ENCODE data around the gene CDYL. TPM values are rescaled to one million over a fixed set of nuclear protein-coding genes. Genes with fewer than 3 reads are reported as not detected.
"Not testable (repeated sequence)": the region's sequence is repeated elsewhere in the genome, so short reads cannot be mapped to it uniquely, and the experiment has no call there.

The CDYL gene
- total RNA-seq, 1 donor from 2014 or later: 74.1 TPM

DNA sequence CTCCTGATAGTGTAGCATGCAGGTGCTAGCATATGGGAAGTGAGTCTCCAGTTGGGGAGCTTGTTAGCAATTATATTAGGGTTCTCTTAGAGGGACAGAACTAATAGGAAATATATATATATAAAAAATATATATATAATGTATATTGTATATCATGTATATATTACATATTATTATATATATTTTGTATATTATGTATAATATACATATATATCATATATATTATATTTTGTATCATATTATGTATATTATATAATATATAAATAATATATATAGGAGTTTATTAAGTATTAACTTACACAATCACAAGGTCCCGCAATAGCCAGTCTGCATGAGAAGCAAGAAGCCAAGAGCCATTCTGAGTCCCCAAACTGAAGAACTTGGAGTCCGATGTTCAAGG is 84.2 kb downstream of the CDYL start:
- no peak for DNase-seq (ENCODE audit: extremely low spot score, unreplicated experiment)
- Mint-ChIP-seq H3K27me3 (no peaks in the 10 kb centered on the region), H3K9me3 (peaks cover 20% of the 10 kb centered on the region), H3K4me1 (ENCODE audit: unreplicated experiment) (peaks cover 10% of the 10 kb centered on the region), H3K36me3 (peaks cover 27% of the 10 kb centered on the region), H3K4me3 (no peak overlapping the region), H3K27ac (no peak overlapping the region)
- TF ChIP-seq, protein P1, sequence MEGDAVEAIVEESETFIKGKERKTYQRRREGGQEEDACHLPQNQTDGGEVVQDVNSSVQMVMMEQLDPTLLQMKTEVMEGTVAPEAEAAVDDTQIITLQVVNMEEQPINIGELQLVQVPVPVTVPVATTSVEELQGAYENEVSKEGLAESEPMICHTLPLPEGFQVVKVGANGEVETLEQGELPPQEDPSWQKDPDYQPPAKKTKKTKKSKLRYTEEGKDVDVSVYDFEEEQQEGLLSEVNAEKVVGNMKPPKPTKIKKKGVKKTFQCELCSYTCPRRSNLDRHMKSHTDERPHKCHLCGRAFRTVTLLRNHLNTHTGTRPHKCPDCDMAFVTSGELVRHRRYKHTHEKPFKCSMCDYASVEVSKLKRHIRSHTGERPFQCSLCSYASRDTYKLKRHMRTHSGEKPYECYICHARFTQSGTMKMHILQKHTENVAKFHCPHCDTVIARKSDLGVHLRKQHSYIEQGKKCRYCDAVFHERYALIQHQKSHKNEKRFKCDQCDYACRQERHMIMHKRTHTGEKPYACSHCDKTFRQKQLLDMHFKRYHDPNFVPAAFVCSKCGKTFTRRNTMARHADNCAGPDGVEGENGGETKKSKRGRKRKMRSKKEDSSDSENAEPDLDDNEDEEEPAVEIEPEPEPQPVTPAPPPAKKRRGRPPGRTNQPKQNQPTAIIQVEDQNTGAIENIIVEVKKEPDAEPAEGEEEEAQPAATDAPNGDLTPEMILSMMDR (conservative IDR thresholded peaks at IDR 0.05): no peak

DNA sequence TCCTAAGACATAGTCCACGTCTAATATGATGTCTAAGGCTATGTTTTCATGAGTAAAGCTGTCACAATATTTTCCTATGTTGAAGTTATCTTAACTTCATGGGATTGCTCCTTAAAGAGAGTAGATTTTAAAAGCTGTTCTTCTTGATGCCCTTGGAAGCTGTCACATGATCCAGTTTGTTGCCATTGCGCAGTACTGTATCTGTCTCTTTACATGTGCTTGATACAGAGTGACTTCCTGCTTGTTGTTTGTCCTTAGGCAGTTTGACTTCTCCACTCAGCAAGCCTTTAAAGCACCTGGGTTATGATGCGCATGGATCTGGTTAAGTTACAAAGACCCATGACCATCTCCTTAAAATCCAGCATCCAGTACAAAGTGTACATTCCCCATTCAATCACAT is 85.4 kb downstream of the CDYL start:
- TF ChIP-seq, protein P1 (conservative IDR thresholded peaks at IDR 0.05): no peak
- no peaks in the 10 kb centered on the region for H3K27me3 Mint-ChIP-seq
- no peak overlapping the region for H3K4me3 Mint-ChIP-seq
- H3K4me1 Mint-ChIP-seq (ENCODE audit: unreplicated experiment): peaks cover 10% of the 10 kb centered on the region
- H3K36me3 Mint-ChIP-seq: peaks cover 38% of the 10 kb centered on the region
- H3K27ac Mint-ChIP-seq: no peak overlapping the region
- H3K9me3 Mint-ChIP-seq: peaks cover 23% of the 10 kb centered on the region
- no peak for DNase-seq (ENCODE audit: extremely low spot score, unreplicated experiment)

DNA sequence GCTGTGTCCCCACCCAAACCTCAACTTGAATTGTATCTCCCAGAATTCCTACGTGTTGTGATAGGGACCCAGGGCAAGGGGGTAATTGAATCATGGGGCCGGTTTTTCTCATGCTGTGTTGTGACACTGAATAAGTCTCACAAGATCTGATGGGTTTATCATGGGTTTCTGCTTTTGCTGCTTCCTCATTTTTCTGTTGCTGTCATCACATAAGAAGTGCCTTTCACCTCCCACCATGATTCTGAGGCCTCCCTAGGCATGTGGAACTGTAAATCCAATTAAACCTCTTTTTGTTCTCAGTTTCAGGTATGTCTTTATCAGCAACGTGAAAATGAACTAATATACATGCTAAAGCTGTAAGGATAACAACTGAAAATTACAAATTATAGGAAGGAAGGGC is 88.3 kb downstream of the CDYL start:
- H3K27ac Mint-ChIP-seq: no peak overlapping the region

DNA sequence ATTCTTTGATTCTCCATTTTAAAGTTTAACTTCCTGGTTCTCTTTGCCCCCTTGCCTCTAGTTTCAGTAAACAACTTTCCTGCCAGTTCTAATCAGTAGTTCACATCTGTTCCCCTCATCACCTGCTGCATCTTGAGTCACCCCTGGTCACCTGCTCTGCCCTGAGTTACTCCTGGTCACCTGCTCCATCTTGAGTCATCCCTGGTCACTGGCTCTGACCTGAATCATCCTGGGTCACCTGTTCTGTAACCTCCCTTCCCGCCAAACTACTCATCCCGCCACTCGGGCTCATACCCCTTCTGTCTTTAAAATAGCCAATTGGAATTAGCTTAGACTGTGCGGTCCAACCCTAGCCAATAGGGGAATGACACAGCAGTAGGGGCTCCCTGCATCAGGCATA is 88.8 kb downstream of the CDYL start:
- Mint-ChIP-seq H3K36me3 (peaks cover 46% of the 10 kb centered on the region), H3K9me3 (peaks cover 37% of the 10 kb centered on the region)
- not testable (repeated sequence) for H3K27ac Mint-ChIP-seq; H3K4me3 Mint-ChIP-seq; H3K4me1 Mint-ChIP-seq (ENCODE audit: unreplicated experiment); H3K27me3 Mint-ChIP-seq; DNase-seq (ENCODE audit: extremely low spot score, unreplicated experiment)

More for the DNA sequence above, 88.3 kb downstream of the CDYL start:
- no peak for DNase-seq (ENCODE audit: extremely low spot score, unreplicated experiment)
- H3K27me3 Mint-ChIP-seq: no peaks in the 10 kb centered on the region
- TF ChIP-seq, protein P1 (conservative IDR thresholded peaks at IDR 0.05): no peak
- peaks cover 46% of the 10 kb centered on the region for H3K36me3 Mint-ChIP-seq
- peaks cover 37% of the 10 kb centered on the region for H3K9me3 Mint-ChIP-seq
- no peak overlapping the region for H3K4me3 Mint-ChIP-seq
- H3K4me1 Mint-ChIP-seq (ENCODE audit: unreplicated experiment): peaks cover 3% of the 10 kb centered on the region

DNA sequence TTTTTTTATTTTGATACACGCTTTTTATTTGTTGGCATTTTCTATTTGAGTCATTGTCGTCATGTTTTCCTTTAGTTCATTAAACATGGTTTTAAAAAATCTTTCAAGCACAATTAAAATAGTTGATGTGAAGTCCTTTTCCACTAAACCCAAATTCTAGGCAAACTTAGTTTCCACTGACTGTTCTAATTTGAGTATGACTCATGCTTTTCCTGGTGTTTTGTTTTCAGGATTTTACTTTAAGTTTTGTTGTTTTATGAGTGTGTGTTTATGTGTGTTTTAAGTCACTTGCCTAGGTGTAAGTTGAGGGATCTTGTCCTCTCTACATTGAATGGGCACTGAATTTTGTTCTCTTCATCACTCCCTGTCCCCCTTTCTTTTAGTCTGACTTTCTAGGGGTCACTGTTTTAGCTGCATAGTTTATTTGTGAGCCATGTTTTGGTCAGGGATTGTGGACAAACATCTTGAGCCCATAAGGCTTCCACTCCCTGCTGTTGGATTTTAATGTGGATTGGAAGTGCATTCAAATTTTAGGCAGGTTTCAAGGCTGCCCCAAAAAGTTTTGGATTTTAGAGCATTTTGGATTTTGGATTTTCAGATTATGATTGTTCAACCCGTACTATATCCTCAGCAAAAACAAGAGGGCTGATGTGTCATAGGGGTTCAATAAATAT is 94.8 kb downstream of the CDYL start:
- no peak for DNase-seq (ENCODE audit: extremely low spot score, unreplicated experiment)
- Mint-ChIP-seq H3K4me3 (no peak overlapping the region), H3K27ac (no peak overlapping the region), H3K27me3 (no peaks in the 10 kb centered on the region), H3K4me1 (ENCODE audit: unreplicated experiment) (peaks cover 8% of the 10 kb centered on the region), H3K36me3 (peaks cover 21% of the 10 kb centered on the region), H3K9me3 (peaks cover 24% of the 10 kb centered on the region)
- TF ChIP-seq, protein P1 (conservative IDR thresholded peaks at IDR 0.05): no peak

DNA sequence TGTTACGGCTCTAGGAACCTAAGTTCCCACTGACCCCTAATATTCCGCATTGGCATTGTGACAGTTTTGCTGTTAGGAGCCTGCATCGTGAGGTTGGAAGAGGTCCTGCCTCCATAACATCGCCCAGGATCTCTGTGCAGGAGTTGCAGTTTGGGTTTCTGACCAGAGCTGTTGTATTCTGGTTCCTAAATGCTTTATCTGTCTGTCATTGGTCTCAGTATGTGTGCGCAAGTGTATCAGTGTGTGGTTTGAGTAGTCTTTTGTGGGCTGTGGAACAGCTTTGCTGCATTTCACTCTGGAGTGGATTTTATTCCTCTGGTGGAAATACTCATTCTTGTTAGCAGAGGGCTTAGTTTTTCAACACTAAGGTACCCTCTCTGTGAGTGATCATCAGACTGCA is 95.6 kb downstream of the CDYL start:
- no peak overlapping the region for H3K4me3 Mint-ChIP-seq
- peaks cover 20% of the 10 kb centered on the region for H3K9me3 Mint-ChIP-seq
- H3K27ac Mint-ChIP-seq: peak overlapping the region; percentile 50
- H3K4me1 Mint-ChIP-seq (ENCODE audit: unreplicated experiment): peaks cover 17% of the 10 kb centered on the region
- H3K36me3 Mint-ChIP-seq: peaks cover 12% of the 10 kb centered on the region
- no peak for DNase-seq (ENCODE audit: extremely low spot score, unreplicated experiment)
- H3K27me3 Mint-ChIP-seq: no peaks in the 10 kb centered on the region
- TF ChIP-seq, protein P1 (conservative IDR thresholded peaks at IDR 0.05): no peak

All from type B pancreatic cell (in vitro differentiated cells).